CD4-positive, alpha-beta T cell treated with Interleukin-15 for 1 hour (primary cell): ENCODE data around the gene PARVG.

ENCODE experiments used
- DNase-seq: peaks from one replicate; pipeline ENCODE4 v3.0.0-alpha.2; 2020

PARVG gene

DNA sequence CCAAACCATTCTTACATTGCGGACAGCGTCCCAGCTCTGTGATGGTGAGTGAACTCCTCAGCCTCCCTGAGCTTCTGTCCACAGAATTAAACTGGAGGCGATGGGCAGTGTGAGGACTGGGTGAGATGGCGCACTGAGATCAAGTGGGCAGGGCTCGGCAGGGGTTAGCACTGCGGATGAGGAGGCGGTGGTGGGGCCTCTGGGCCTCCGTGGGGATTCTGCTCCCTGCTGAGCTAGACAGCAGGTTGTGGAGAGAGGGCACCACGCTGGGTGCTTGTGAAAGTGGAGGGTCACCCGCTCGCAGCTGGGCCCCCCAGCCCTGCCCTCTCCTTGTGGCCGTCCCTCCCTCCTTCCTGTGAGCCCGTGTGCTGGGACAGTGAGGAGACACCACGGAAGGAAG, 25.6 kb upstream of the PARVG start:
- no peak for DNase-seq

DNA sequence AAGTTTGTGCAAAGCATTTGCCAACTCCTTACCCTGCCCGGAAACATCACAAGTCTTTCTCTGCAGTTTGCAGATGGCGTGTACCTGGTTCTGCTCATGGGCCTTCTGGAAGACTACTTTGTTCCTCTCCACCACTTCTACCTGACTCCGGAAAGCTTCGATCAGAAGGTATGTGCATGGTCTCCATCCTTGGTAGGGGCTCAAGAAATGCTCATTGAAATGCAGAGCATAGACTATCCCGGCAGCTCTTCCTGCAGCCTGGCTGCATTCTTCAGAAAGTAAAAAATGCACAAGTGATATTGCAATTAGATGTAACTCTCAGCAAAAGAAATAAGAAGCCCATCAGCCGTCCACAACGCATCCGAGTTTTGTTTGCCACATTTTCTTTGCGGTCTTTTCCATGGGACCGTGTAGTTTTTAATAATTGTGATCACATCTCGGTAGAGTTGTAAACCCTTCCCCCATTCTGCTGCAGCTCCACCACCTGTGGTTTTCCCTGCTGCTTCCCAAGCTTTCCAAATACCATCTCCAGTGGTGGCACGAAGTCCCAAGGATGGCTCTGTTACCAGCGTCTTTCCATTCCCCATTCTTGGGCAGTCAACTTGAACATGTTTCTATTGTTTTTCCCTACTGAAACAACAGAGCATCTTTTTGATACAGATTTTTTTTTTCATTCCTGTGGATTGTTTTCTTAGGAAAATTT, 22.7 kb upstream of the PARVG start:
- DNase-seq = no peak

DNA sequence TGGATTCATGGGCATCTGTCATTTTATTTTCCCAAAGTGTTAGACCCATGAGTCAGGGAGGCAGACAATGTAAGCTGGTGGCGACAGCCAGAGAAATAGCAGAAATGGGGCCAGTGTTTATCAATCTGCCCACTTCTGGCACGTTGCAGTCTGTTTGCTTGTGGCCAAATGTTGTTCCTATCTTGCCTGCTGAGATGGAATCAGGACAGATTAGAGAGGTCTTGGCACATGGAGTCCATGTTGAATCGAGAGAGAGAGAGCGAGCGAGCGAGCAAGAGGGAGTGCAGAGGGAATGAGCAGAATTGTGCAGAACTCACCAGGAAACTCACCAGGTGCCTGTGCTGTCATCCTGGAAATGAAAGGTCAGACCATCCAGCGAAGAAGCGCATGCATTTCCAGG, 21.9 kb upstream of the PARVG start:
- no peak for DNase-seq

DNA sequence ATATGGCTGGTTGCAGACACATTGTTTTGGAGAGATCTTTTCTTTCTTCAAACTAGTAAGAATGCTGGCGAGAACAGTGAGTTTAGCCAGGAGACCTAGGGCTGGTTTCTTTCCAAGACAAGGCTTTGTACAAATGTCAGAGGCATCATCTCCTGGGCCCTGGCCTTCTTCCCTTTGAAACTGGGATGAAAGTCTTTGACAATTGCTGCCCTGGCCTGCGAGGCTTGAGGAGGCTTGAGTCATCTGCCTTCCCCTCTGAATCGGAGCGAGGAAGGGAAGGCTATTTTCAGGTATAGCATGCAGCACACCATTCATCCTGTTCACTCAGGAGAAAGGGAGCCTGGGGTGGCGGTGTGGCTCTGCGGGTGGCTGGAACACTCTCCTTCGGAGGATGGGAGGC, 21.5 kb upstream of the PARVG start:
- no peak for DNase-seq

DNA sequence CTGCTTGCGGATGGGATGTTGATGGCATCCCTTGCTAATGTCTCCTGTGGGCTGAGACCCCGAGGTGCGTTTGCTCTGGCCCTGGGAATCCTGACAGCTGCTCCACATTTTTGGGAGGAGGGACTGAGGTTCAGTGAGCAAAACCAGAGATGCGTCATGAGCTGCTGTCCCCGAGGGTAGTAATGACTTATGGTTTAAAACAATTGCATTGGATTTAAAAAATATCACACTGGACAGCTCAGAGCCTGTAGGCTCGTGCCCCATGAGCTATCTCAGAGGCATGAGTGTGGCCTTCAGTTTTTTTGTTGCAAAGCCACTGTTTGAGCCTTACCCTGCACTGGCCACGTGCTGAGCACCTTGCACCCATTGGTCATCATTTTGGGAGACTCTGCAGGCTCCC, 20.9 kb upstream of the PARVG start:
- DNase-seq = no peak

DNA sequence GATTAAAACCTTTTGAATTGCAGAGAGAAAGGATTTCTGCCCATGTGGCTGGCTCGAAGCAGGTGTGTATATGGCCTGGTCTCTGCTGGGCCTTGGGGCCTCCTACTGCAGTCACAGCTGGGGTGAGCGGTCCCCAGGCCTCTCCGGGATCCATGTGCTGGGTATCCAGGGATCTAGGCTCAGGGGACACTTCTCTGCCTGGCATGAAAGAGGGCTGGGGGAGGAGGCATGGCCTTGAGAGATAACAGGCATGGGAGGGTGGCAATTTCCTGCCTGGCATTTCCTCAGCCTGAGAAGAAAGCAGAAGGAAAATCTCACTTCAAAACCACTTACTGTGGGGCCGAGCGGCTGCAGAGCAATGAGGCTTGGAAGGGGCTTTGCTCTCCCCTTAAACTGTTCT, 20.3 kb upstream of the PARVG start:
- no peak for DNase-seq

GRCh38 chr22:44161673-44162072, 19.1 kb upstream of the PARVG start:
- DNase-seq = no peak

GRCh38 chr22:44162960-44163359, 17.8 kb upstream of the PARVG start:
- DNase-seq = no peak

DNA sequence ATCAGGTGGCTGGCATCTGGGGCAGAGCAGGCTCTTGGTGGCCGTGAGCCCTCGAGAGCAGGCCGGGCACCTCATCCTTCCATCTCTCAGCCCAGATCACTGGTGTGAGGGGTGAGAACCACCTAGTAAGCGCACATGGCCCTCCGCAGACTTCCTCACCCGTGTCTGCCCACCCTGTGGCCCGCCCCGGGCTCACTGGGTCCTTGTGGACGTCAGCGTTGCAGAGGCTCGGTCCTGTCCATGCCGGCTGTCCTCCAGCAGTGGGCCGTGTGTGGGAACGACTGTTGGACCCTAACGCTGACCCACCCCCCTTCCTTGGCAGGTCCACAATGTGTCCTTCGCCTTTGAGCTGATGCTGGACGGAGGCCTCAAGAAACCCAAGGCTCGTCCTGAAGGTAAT, 17.2 kb upstream of the PARVG start:
- no peak for DNase-seq

- DNase-seq = no peak
Measured at GRCh38 chr22:44164031-44164430, 16.7 kb upstream of the PARVG start.

DNA sequence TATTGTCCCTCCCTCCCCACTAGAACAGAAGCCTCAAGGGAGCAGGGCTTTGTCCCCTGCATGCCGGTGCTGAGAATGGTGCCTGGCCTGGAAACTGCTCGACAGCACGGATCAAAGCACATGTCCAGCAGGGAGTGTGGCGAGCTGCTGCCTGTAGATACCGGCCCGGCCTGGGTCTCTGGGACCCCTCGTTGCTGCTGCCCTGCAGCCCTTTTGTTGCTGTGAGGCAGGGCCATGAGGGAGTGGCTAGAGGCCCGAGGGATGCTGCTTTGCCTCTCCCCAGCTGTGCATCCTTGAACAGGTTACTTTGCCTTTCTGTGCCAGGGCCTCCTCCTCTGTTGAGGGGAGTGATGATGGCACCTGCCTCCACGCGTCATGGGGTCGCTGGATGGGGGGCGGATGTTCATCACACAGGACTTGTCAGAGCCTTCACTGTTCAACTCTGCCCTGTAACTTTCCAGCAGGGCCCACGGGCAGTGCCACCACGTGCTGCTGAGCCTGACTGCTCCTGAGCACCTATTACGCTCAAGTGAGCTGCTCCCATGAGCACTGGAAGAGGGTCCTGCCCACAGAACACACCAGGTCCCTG, 15.3 kb upstream of the PARVG start:
- no peak for DNase-seq

DNA sequence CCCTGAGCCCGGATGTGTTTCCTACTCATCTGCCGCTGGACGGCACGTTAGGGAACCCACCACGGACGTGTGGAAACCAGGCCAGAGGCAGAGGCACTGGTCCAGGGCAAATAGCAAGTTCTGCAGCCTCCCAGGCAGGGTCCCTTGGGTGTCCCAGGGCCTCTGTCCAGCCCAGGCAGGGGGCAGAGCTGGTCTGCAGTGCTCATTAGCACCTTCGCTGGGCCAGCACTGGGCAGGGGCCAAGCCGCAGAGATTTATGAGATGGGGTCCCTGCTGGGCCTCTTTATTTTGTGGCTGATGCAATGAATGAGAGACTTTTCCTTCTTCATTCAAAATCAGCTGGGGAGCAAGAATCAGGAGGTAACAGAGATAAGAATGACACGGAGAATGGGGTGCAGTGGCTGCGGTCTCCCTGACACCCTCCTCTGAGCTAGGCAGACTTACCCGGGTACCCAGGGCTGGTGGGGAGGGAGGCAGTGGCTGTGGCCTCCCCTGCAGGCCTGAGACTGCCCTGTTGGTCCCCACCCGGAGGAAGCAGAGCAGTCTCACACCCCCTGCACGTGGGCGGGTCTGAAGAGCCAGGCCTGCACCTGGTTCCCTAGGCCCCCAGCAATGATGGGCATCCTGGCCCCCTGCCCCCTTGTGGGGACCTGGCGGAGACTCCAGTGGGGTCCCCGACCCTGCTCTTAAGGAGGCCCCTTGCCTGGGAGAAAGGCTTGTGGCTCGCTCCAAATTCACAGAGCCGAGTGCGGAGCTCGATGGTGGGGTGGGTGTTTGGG, 14.0 kb upstream of the PARVG start:
- no peak for DNase-seq

- no peak for DNase-seq
Measured at GRCh38 chr22:44167501-44167900, 13.2 kb upstream of the PARVG start.

DNA sequence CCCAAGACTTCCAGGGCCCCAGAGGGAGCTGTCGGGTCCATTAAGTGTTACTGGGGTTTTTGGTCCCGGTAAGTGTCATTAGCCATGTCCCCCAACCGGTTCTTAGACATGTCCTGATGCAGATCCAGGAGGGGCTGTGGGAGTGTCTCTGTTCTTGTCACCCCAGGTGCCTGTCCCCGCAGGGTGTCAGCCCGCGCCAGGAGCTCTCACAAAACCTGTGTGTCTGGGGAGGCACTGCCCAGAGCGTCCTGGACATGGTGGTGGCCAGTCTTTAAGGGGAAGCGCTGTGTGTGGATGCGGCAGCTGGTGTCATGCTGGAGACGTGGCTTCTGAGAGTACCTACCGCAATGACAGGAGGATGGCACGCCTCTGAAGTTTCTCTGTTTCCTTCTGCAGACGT, 12.5 kb upstream of the PARVG start:
- no peak for DNase-seq

GRCh38 chr22:44170470-44170869, 10.3 kb upstream of the PARVG start:
- no peak for DNase-seq

DNA sequence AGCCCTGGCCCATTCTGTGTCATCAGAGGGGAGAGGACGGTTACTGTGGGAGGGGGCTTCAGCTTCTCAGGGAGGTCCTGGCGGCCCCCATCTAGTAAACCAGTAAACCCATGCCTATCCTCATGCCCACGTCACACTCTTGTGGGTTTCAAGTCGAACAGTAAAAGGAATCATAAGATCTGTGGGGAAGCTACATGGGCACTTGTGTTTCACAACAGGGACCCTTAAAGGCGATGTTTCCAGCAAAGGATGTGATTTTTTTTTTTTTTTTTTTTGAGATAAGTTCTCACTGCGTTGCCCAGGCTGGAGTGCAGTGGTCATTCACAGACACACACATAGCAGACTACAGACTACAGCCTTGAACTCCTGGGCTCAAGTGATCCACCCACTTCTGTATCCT, 9.2 kb upstream of the PARVG start:
- no peak for DNase-seq

GRCh38 chr22:44172370-44173108, 8.2 kb upstream of the PARVG start:
- DNase-seq = peak; percentile 75

DNA sequence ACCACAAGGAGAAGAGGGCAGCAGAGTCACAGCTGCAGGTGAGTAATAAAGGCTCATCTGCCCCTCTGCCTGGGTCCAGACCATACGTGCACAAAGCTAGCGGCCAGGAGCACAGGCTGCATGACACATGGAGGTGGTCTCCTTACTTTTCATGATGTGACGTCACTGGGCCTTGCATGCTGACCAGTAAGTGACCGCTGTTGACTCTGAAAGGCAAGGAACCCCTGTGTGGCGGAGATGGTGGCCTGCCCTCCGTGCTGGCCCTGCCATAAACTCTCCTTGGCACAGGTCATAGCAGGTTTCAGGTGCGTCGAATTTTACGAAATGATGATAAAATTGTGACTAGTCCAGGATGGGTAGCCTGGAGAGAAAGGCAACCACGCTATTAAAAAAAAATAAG, 7.6 kb upstream of the PARVG start:
- no peak for DNase-seq

- no peak for DNase-seq
Measured at GRCh38 chr22:44175676-44176075, 5.0 kb upstream of the PARVG start.

DNA sequence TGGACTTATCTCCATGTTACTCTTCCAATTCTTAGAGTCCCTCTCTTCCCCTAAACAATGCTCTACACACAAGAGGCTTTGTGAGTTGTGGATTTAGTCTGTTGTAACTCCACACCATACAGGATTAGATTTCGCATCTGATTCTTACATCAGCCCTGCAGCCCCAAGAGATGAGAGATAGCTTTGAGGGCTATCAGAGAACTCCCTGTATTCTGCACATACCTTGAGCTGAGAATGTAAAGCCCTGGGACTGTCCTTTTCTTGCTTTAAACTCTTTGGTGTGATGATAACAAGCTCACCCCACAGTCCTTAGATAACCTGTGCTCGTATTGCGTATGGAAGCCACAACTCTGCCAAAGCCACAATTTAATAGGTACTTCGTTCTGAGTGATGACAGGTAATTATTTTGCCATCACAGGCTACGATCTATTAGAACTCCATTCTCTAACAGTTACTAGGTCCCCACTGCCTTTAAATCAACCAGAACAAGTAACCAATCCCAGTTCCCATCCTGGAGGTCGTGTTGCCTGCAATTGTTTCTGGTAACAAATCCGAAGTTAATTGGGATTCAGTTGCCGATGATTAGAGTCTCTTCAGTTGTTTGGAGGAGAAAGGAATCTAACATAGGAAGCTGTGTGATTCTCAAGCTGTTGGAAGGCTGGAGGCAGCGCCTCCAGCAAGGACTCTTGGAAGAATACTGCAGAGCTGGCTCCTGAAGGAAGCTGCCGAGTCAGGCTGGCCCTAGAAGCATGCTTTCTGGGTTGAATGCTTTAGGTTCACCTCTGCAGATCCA, 1.3 kb upstream of the PARVG start:
- DNase-seq = no peak

DNA sequence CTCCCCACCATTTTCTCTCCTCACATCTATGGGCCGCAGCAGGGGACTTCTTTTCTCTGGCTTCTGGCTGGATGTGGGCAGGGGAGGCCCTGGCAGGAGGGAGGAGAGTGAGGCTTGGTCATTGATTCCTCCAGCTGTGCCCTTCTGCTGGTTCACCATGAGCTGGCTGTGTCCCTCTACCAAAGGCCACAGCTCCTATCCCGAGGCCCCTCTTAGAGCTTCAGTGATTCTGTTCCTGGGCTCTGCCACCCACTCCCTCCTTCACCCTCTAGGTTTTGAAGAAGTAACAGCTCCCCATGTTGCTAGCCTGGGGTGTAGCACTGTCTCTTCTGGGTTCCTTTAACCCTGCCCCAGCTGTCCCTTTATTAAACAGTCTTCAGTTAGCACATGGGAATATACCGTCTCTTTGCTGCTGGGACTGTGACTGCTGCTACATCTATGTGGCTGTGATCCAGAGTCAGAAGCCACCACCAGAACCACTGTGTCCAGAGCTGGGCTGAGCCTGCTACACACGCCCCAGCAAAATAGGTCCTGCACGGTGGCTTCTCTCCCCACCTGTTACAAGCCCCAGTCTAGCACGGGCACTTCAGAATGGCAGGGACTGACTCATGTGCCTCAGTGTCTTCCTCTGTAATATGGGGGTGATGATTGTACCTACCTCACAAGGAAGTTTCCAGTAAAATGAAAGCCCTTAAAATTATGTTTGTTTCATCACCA, 578 bp upstream of the PARVG start:
- no peak for DNase-seq
